ENCODE results near the gene GABARAP. TPM values are rescaled to one million over a fixed set of nuclear protein-coding genes. Genes with fewer than 3 reads are reported as not detected.

GABARAP gene
- total and polyA plus RNA-seq, 2 experiments from 2014 or later = 327 to 1,031 TPM

GRCh38 chr17:7283471-7284216 lies 41.4 kb upstream of the GABARAP start:
- Histone ChIP-seq H4K20me1 (ENCODE audit: insufficient read depth, poor library complexity, severe bottlenecking) (no peaks in the 10 kb centered on the region), H3K36me3 (replicated peaks; ENCODE audit: insufficient read depth, low read depth) (no peaks in the 10 kb centered on the region), H3K4me1 (ENCODE audit: insufficient read depth) (peaks cover 13% of the 10 kb centered on the region), H3K4me2 (no peak overlapping the region), H3K9me2 (replicated peaks; ENCODE audit: insufficient read depth) (no peaks in the 10 kb centered on the region), H3K9me3 (ENCODE audit: low read depth) (no peaks in the 10 kb centered on the region), H3K27ac (no peak overlapping the region), H3K27me3 (peaks cover 4% of the 10 kb centered on the region), H3K4me3 (no peak overlapping the region), H3K79me2 (no peaks in the 10 kb centered on the region), H2AFZ (no peak overlapping the region)
- no peak for TF ChIP-seq EZH2 (IDR thresholded peaks at IDR 0.05; ENCODE audit: borderline replicate concordance)
- no peak for TF ChIP-seq CTCF (IDR thresholded peaks at IDR 0.05; ENCODE audit: poor library complexity)
- TF ChIP-seq EZH2phosphoT487 (IDR thresholded peaks at IDR 0.05; ENCODE audit: low read depth, severe bottlenecking, unreplicated experiment) = no peak
- DNase-seq (ENCODE audit: low spot score) = no peak
- 96% methylated on average over 17 of the region's 18 CpGs for WGBS (ENCODE audit: low lambda C conversion rate, missing lambda C conversion rate)

DNA sequence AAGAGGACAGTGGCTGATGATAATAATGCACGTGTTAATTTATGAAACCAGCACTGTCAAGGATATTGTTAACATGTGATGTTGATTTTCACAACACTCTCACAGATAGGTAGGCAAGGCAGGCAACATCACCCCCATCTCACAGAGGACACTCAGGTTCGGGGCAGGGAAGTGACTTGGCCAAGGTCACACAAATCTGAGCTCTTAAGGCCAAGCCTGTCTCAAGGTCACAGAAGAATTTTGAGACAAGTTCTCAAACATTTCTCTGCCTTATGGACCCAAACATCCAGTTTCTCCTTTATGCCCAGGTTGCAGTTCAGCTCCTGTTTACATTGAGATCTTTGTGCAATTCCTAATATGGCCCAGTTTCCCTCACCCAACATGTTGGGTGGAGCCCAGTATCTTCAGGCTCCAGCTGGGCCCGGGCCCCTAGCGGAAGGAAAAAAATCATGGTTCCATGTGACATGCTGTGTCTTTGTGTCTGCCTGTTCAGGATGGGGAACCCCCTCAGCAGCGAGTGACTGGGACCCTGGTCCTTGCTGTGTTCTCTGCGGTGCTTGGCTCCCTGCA lies 40.6 kb upstream of the GABARAP start:
- 71% methylated on average over 6 of the region's 6 CpGs for whole genome bisulfite sequencing (ENCODE audit: low lambda C conversion rate, missing lambda C conversion rate)
- H3K4me2 ChIP-seq = peak overlapping the region; percentile 86
- no peaks in the 10 kb centered on the region for H3K36me3 ChIP-seq (replicated peaks; ENCODE audit: insufficient read depth, low read depth)
- no peak for DNase-seq (ENCODE audit: low spot score)
- H3K9me3 ChIP-seq (ENCODE audit: low read depth) = no peaks in the 10 kb centered on the region
- TF ChIP-seq EZH2phosphoT487 (IDR thresholded peaks at IDR 0.05; ENCODE audit: low read depth, severe bottlenecking, unreplicated experiment) = no peak
- TF ChIP-seq EZH2 (IDR thresholded peaks at IDR 0.05; ENCODE audit: borderline replicate concordance) = no peak
- no peak for TF ChIP-seq CTCF (IDR thresholded peaks at IDR 0.05; ENCODE audit: poor library complexity)
- H2AFZ ChIP-seq = no peak overlapping the region
- peaks cover 4% of the 10 kb centered on the region for H3K27me3 ChIP-seq
- H3K4me1 ChIP-seq (ENCODE audit: insufficient read depth) = peaks cover 13% of the 10 kb centered on the region
- no peaks in the 10 kb centered on the region for H3K9me2 ChIP-seq (replicated peaks; ENCODE audit: insufficient read depth)
- no peak overlapping the region for H3K27ac ChIP-seq
- H3K4me3 ChIP-seq = no peak overlapping the region
- no peaks in the 10 kb centered on the region for H4K20me1 ChIP-seq (ENCODE audit: insufficient read depth, poor library complexity, severe bottlenecking)
- H3K79me2 ChIP-seq = no peaks in the 10 kb centered on the region

GRCh38 chr17:7281953-7282751 lies 39.9 kb upstream of the GABARAP start:
- no peaks in the 10 kb centered on the region for H3K9me2 ChIP-seq (replicated peaks; ENCODE audit: insufficient read depth)
- H3K4me2 ChIP-seq = peak overlapping the region; percentile 86
- no peak overlapping the region for H2AFZ ChIP-seq
- no peak for TF ChIP-seq CTCF (IDR thresholded peaks at IDR 0.05; ENCODE audit: poor library complexity)
- no peak for TF ChIP-seq EZH2phosphoT487 (IDR thresholded peaks at IDR 0.05; ENCODE audit: low read depth, severe bottlenecking, unreplicated experiment)
- no peak for TF ChIP-seq EZH2 (IDR thresholded peaks at IDR 0.05; ENCODE audit: borderline replicate concordance)
- H3K36me3 ChIP-seq (replicated peaks; ENCODE audit: insufficient read depth, low read depth) = no peaks in the 10 kb centered on the region
- H3K4me1 ChIP-seq (ENCODE audit: insufficient read depth) = peaks cover 13% of the 10 kb centered on the region
- no peaks in the 10 kb centered on the region for H3K79me2 ChIP-seq
- H3K4me3 ChIP-seq = peak overlapping the region; percentile 30
- no peak overlapping the region for H3K27ac ChIP-seq
- peaks cover 4% of the 10 kb centered on the region for H3K27me3 ChIP-seq
- H3K9me3 ChIP-seq (ENCODE audit: low read depth) = no peaks in the 10 kb centered on the region
- no peaks in the 10 kb centered on the region for H4K20me1 ChIP-seq (ENCODE audit: insufficient read depth, poor library complexity, severe bottlenecking)
- WGBS (ENCODE audit: low lambda C conversion rate, missing lambda C conversion rate) = 3% methylated on average over 25 of the region's 43 CpGs
- DNase-seq (ENCODE audit: low spot score) = peak; percentile 47

Measured in hepatocyte (in vitro differentiated cells).